GM12891 (cell line): ENCODE data around the gene NPIPB2.
"Not testable (repeated sequence)": the region's sequence is repeated elsewhere in the genome, so short reads cannot be mapped to it uniquely, and the experiment has no call there.

Source experiments
- DNase-seq: peaks from one replicate; pipeline ENCODE4 v3.0.0; 2011; ENCODE audit warnings: low spot score; ENCODE audit not compliant: insufficient read length
- FAIRE-seq: peaks from 2 replicates; lab custom pipeline; 2011; peaks lifted over from hg19 to GRCh38; lab: Jason Lieb, UNC
- PAX5 ChIP-seq: IDR thresholded peaks from 2 replicates; pipeline ENCODE4 v1.6.1; 2011; ENCODE audit warnings: low read length, moderate library complexity, mild to moderate bottlenecking; ENCODE audit not compliant: insufficient read depth, severe bottlenecking
- POLR2A ChIP-seq: IDR thresholded peaks from 2 replicates; pipeline ENCODE4 v1.6.1; 2011; ENCODE audit warnings: low read depth, low read length, control low read depth
- POLR2AphosphoS5 ChIP-seq: IDR thresholded peaks from 2 replicates; pipeline ENCODE4 v1.6.1; 2011; ENCODE audit warnings: low read depth, low read length, control low read depth
- POU2F2 ChIP-seq: IDR thresholded peaks from 2 replicates; pipeline ENCODE4 v1.6.1; 2011; ENCODE audit warnings: low read depth, mild to moderate bottlenecking, control low read depth, low read length, moderate library complexity
- SPI1 ChIP-seq: IDR thresholded peaks from 2 replicates; pipeline ENCODE4 v1.6.1; 2011; ENCODE audit warnings: low read depth, low read length, control low read depth
- TAF1 ChIP-seq: IDR thresholded peaks from 2 replicates; pipeline ENCODE4 v1.6.1; 2011; ENCODE audit warnings: low read depth, low read length, control low read depth

NPIPB2 gene

DNA sequence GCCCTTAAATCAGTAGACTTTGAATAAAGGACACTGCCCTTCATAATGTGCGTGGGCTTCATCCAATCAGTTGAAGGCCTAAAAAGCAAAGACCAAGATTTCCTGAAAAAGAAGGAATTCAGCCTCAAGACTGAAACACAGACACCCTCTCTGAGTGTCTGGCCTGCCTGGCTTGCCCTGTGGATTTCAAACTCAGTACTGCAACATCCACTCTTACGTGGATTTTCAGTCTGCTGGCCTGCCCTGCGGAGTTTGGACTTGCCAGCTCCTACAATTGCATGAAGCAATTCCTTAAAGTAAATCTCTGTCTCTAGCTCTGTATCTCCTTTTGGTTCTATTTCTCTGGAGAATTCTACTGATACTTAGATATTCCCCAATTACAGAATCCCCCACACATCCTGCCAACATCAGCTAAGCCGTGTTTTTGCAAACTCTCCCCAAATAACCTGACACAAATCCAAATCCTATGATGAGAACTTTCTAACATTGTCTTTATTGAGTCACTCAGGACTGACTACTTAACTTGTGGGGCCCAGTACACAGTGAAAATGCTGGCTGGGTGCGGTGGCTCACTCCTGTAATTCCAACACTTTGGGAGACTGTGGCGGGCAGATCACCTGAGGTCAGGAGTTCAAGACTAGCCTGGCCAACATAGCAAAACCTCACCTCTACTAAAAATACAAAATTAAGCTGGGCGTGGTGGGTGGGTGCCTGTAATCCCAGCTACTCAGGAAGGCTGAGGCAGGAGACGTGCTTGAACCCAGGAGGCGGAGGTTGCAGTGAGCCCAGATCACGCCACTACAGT, 15.9 kb upstream of the NPIPB2 start:
- DNase-seq (no peak), FAIRE-seq (no peak)
- TF ChIP-seq SPI1 (no peak), POLR2AphosphoS5 (no peak), POLR2A (no peak), POU2F2 (no peak), TAF1 (no peak), PAX5 (no peak)

DNA sequence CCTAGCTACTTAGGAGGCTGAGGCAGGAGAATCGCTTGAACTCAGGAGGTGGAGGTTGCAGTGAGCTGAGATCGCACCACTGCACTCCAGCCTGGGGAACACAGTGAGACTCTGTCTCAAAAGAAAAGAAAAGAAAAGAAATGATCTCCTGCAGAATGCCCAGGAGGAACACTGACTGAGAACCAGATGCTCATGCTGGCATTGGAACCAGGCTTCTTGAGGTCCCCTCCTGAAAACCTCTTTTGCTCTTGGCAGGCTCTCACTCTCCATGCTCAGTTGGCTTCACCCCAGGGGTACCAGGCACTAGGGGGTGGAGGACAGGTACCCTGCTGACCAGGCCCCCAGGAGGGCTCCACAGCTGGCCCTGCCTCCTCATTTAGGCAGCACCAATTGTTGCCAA, 14.7 kb upstream of the NPIPB2 start:
- no peak for TF ChIP-seq POLR2A
- no peak for TF ChIP-seq PAX5
- TF ChIP-seq TAF1 = no peak
- no peak for TF ChIP-seq SPI1
- TF ChIP-seq POU2F2 = no peak
- TF ChIP-seq POLR2AphosphoS5 = no peak
- no peak for FAIRE-seq
- DNase-seq = no peak

DNA sequence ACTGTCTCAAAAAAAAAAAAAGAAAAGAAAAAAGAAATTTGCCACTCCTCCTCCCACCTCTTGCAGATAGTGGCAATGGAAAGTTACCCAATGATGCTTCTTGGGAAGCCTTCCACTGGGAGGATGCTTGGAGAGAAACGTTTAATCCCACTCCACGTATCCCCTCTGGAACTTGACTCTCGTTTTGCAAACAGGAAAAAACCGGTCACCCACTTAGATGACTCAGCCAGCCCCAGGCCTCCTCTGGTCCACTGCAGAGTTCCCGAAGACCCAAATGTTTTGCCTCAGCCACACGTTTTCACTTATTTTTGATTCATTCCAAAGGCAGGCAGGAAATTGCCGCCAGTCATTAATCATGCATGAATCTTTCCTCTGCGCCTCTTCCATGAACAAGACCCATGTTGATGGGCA, 13.9 kb upstream of the NPIPB2 start:
- DNase-seq (no peak), FAIRE-seq (no peak)

DNA sequence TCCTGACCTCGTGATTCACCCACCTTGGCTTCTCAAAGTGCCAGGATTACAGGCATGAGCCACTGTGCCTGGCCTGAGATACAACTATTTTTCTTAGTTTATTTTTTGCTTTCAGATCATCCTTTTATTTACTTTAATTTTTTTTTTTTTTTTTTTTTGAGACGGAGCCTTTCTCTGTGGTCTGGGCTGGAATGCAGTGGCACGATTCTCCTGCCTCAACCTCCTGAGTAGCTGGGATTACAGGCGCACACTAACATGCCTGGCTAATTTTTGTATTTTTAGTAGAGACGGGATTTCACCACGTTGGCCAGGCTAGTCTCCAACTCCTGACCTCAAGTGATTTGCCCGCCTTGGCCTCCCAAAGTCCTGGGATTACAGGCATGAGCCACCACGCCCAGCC, 11.7 kb upstream of the NPIPB2 start:
- not testable (repeated sequence) for FAIRE-seq, DNase-seq

More for the DNA sequence above, 13.9 kb upstream of the NPIPB2 start:
- TF ChIP-seq TAF1 (no peak), POU2F2 (no peak), POLR2A (no peak), POLR2AphosphoS5 (no peak), SPI1 (no peak), PAX5 (no peak)

DNA sequence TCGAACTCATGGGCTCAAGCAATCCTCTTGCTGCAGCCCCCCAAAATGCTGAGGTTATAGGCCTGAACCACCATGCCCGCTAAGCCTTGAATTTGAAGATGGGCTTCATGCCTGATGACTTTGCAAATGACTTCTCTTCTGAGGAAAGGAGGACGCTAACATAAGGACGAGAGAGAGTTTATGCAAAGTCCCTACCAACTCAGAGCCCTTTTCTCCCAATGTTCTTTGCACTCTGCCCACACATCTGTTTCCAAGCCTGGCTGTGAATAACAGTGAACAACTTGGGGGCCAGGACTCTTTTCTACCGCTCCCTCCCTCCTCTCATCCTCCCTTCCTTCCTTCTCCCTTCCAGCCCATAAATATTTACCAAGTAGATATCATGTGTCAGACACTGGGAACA, 8.5 kb upstream of the NPIPB2 start:
- DNase-seq (no peak), FAIRE-seq (no peak)
- no peak for TF ChIP-seq SPI1
- no peak for TF ChIP-seq POU2F2
- TF ChIP-seq POLR2A = no peak
- no peak for TF ChIP-seq PAX5
- TF ChIP-seq POLR2AphosphoS5 = no peak
- TF ChIP-seq TAF1 = no peak

DNA sequence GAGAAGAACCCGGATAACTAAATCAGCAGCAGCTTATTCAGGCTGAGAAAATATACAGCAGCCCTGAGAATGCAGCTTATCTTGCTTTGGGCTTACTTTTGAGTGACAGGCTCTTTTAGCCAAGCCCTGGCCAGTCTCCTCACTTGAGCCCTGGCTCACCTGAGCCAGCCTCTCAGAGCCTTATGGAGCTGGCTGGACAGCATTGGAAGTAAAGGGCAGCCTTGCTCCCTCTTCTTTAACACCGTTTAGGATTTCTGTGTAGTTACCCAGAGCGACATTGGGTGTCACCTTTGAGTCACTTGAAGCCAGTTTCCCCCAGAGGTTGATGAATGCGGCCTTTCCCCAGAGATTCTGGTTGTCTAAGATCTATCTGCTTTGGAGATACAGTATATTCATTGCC, 7.7 kb upstream of the NPIPB2 start:
- peak; percentile 84 for FAIRE-seq
- peak; percentile 53 for DNase-seq
- TF ChIP-seq TAF1 (no peak), POU2F2 (no peak), POLR2A (no peak), POLR2AphosphoS5 (no peak), PAX5 (no peak), SPI1 (no peak)

DNA sequence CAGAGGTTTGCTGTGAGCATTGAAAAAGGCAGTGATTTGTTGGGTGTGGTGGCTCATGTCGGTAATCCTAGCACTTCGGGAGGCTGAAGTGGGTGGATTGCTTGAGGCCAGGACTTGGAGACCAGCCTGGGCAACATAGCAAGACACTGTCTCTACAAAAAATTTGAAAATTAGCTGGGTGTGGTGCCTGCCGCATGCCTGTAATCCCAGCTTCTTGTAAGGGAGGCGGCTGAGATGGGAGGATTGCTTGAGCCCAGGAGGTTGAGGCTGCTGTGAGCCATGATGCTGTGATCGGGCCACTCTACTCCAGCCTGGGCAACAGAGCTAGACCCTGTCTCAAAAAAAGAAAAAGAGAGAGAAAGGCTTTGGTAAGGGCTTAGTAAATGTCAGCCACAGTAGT, 7.0 kb upstream of the NPIPB2 start:
- TF ChIP-seq PAX5 = no peak
- no peak for TF ChIP-seq POU2F2
- TF ChIP-seq SPI1 = no peak
- TF ChIP-seq POLR2AphosphoS5 = no peak
- TF ChIP-seq TAF1 = no peak
- no peak for TF ChIP-seq POLR2A
- no peak for DNase-seq
- FAIRE-seq = no peak

DNA sequence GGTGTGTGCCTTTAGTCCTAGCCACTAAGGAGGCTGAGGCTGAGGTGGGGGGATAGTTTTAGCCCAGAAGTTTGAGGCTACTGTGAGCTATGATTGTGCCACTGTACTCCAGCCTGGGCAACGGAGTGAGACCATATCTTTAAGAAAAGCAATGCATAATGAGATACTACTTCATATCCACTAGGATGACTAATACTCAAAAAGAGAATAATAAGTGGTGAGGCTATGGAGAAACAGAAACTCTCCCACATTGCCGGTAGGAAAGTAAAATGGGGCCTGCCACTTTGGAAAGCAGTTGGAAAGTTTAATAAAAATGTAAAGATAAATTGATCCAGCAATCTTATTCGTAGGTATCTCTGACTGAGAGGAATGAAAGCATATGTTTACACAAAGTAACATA, 4.6 kb upstream of the NPIPB2 start:
- FAIRE-seq (no peak), DNase-seq (no peak)
- TF ChIP-seq PAX5 = no peak

DNA sequence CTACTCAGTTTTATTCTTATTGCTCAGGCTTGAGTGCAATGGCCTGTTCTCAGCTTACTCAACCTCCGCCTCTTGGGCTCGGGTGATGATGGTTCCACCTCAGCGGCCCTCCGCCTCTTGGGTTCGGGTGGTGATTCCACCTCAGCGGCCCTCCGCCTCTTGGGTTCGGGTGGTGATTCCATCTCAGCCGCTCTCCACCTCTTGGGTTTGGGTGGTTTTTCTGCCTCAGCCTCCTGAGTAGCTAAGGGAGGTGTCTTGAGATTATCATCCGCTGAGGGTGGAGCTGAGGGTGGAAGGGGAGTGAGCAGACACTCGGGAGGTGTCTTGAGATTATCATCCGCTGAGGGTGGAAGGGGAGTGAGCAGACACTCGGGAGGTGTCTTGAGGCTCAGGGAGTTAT, 14.5 kb downstream of the NPIPB2 start:
- FAIRE-seq, DNase-seq: not testable (repeated sequence)

DNA sequence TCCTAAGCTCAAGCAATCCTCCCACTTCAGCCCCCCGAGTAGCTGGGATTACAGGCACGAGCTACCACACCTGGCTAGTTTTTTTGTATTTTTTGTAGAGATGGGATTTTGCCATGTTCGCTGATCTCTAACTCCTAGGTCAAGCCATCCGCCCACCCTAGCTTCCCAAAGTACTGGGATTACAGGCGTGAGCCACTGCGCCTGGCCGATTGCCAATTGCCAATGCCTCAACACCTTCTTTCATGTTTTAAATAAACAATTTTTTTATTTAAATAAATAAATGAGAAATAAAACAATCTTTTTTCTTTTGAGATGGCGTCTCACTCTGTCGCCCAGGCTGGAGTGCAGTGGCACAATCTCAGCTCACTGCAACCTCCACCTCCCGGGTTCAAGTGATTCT, 17.8 kb downstream of the NPIPB2 start:
- not testable (repeated sequence) for DNase-seq, FAIRE-seq
